GM21526 (cell line): ENCODE results near the gene PCDHB1.
"Not testable (repeated sequence)": the region's sequence is repeated elsewhere in the genome, so short reads cannot be mapped to it uniquely, and the experiment has no call there.

Experiments
- ATAC-seq: cut with Tn5 transposase; IDR thresholded peaks from one replicate; pipeline ENCODE4 v1.9.1; 2021; ENCODE audit warnings: moderate library complexity; ENCODE audit not compliant: unreplicated experiment, low FRiP score

The PCDHB1 gene

GRCh38 chr5:141051521-141051866 lies 320 bp downstream of the PCDHB1 start:
- ATAC-seq, result no peak

GRCh38 chr5:141077826-141078225 lies 26.7 kb downstream of the PCDHB1 start:
- ATAC-seq, result no peak

GRCh38 chr5:141082228-141082627 lies 31.1 kb downstream of the PCDHB1 start:
- ATAC-seq, result no peak

GRCh38 chr5:141084487-141084989 lies 33.4 kb downstream of the PCDHB1 start:
- ATAC-seq, result peak; percentile 73

GRCh38 chr5:141094481-141095262 lies 43.5 kb downstream of the PCDHB1 start, which contains the start of gene PCDHB2:
Gene PCDHB2 (plus strand): TSS chr5:141094615. CDS start chr5:141094791, 176 bp downstream.
- ATAC-seq, result no peak

GRCh38 chr5:141095263-141095641 lies 44.1 kb downstream of the PCDHB1 start:
- no peak for ATAC-seq

- not testable (repeated sequence) for ATAC-seq
Observed at GRCh38 chr5:141096181-141096580, 45.0 kb downstream of the PCDHB1 start.

GRCh38 chr5:141096586-141096985 lies 45.4 kb downstream of the PCDHB1 start:
- ATAC-seq, result not testable (repeated sequence)

GRCh38 chr5:141100243-141100805 lies 49.1 kb downstream of the PCDHB1 start, which contains the start of gene PCDHB3:
Gene PCDHB3 (plus strand): TSS chr5:141100473. CDS start chr5:141100650, 177 bp downstream.
- ATAC-seq, result no peak

- ATAC-seq, result no peak
Observed at GRCh38 chr5:141101059-141101458, 49.9 kb downstream of the PCDHB1 start.

GRCh38 chr5:141102070-141102469 lies 50.9 kb downstream of the PCDHB1 start:
- ATAC-seq, result not testable (repeated sequence)

- not testable (repeated sequence) for ATAC-seq
Observed at GRCh38 chr5:141102471-141102870, 51.3 kb downstream of the PCDHB1 start.

- ATAC-seq, result no peak
Observed at GRCh38 chr5:141105350-141105749, 54.2 kb downstream of the PCDHB1 start.
